ENCODE measurements around the gene PRPF40B.

GRCh38 chr12:49647827-49648711, 24.7 kb downstream of the PRPF40B start:
- TF ChIP-seq, protein P1, sequence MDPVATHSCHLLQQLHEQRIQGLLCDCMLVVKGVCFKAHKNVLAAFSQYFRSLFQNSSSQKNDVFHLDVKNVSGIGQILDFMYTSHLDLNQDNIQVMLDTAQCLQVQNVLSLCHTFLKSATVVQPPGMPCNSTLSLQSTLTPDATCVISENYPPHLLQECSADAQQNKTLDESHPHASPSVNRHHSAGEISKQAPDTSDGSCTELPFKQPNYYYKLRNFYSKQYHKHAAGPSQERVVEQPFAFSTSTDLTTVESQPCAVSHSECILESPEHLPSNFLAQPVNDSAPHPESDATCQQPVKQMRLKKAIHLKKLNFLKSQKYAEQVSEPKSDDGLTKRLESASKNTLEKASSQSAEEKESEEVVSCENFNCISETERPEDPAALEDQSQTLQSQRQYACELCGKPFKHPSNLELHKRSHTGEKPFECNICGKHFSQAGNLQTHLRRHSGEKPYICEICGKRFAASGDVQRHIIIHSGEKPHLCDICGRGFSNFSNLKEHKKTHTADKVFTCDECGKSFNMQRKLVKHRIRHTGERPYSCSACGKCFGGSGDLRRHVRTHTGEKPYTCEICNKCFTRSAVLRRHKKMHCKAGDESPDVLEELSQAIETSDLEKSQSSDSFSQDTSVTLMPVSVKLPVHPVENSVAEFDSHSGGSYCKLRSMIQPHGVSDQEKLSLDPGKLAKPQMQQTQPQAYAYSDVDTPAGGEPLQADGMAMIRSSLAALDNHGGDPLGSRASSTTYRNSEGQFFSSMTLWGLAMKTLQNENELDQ (CRISPR knock-in tag; IDR thresholded peaks at IDR 0.05; ENCODE audit: borderline replicate concordance), result no peak
- TF ChIP-seq EP300 (IDR thresholded peaks at IDR 0.05; ENCODE audit: low read length) (no peak), SAFB2 (IDR thresholded peaks at IDR 0.05; ENCODE audit: borderline replicate concordance, low read depth, low read length, severe bottlenecking) (no peak), SMARCC2 (IDR thresholded peaks at IDR 0.05; ENCODE audit: low read depth) (no peak), POLR2AphosphoS5 (IDR thresholded peaks at IDR 0.05; ENCODE audit: control insufficient read depth, insufficient read depth, low read depth, low read length) (no peak), ZKSCAN1 (IDR thresholded peaks at IDR 0.05; ENCODE audit: low read depth, low read length) (no peak), KDM4B (IDR thresholded peaks at IDR 0.05; ENCODE audit: borderline replicate concordance in 2 of 2, low read depth in 1 of 2) (no peak), SMAD3 (CRISPR knock-in tag; conservative IDR thresholded peaks at IDR 0.05) (no peak), ZNF197 (CRISPR knock-in tag; IDR thresholded peaks at IDR 0.05; ENCODE audit: low read depth) (no peak), CTCF (IDR thresholded peaks at IDR 0.05 in 2 of 3, conservative IDR thresholded peaks at IDR 0.05 in 1 of 3; ENCODE audit: insufficient read depth in 2 of 3, low read depth in 1 of 3, low read length in 3 of 3) (no peak)
- TF ChIP-seq, protein P2, sequence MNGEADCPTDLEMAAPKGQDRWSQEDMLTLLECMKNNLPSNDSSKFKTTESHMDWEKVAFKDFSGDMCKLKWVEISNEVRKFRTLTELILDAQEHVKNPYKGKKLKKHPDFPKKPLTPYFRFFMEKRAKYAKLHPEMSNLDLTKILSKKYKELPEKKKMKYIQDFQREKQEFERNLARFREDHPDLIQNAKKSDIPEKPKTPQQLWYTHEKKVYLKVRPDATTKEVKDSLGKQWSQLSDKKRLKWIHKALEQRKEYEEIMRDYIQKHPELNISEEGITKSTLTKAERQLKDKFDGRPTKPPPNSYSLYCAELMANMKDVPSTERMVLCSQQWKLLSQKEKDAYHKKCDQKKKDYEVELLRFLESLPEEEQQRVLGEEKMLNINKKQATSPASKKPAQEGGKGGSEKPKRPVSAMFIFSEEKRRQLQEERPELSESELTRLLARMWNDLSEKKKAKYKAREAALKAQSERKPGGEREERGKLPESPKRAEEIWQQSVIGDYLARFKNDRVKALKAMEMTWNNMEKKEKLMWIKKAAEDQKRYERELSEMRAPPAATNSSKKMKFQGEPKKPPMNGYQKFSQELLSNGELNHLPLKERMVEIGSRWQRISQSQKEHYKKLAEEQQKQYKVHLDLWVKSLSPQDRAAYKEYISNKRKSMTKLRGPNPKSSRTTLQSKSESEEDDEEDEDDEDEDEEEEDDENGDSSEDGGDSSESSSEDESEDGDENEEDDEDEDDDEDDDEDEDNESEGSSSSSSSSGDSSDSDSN (IDR thresholded peaks at IDR 0.05; ENCODE audit: borderline replicate concordance in 1 of 2, low read depth in 2 of 2, low read length in 2 of 2), result no peak

All from K562 (cell line).